Skin of body (tissue), 2 donors: ENCODE data around the gene EFR3B. TPM values are rescaled to one million over a fixed set of nuclear protein-coding genes. Genes with fewer than 3 reads are reported as not detected.

Experiments used
- DNase-seq: peaks from one replicate; lab custom pipeline; 2025; lab: John Stamatoyannopoulos, UW
- total RNA-seq: library from RNA; depleted of rRNA; stranded (reverse); fragments of >200 nt; gene quantifications from one replicate; pipeline ENCODE4 v1.2.3, GENCODE V29; 2014

EFR3B gene
- total RNA-seq, 1 donor from 2014 or later, result 4.9 TPM

DNA sequence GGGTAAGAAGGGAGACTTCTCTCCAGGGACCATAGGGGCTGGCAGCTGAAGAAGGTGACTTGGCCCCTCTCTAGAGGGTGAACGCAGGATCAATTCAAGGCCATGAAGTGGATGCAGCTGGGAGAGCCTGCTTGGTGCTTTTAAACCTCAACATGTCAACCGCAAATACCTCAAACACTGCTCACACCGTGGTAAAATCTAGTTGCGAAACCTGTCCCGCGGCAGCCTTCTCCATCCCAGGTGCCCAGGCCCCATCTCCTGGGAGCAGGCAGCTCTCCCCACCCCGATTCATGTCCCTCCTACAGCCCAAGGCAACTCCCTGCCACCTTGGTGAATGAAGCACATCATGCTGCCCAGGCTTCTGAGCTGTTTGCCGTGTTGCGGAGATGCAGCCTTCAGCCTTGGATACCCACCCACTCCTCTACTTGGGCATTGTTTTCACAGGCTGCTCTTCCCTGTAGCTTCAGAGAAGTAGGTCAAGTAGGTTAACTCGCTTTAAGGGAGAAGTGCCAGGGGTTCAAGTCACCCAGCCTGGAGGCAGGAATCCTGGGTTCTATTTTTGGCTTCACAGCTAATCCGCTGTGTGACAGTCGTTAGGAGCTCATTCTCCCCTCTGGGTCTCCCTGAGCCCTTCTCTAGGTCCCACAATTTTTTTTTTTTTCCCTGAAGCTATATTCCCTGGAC is 6.2 kb upstream of the EFR3B start:
- no peak for DNase-seq

- DNase-seq, result no peak
These were observed 5.7 kb upstream of the EFR3B start for GRCh38 chr2:25036221-25036559.

GRCh38 chr2:25039126-25039525 is 2.8 kb upstream of the EFR3B start:
- no peak for DNase-seq

- no peak for DNase-seq
These were observed 459 bp upstream of the EFR3B start for GRCh38 chr2:25041307-25041927.

GRCh38 chr2:25042321-25043240 is 705 bp downstream of the EFR3B start:
- no peak for DNase-seq

DNA sequence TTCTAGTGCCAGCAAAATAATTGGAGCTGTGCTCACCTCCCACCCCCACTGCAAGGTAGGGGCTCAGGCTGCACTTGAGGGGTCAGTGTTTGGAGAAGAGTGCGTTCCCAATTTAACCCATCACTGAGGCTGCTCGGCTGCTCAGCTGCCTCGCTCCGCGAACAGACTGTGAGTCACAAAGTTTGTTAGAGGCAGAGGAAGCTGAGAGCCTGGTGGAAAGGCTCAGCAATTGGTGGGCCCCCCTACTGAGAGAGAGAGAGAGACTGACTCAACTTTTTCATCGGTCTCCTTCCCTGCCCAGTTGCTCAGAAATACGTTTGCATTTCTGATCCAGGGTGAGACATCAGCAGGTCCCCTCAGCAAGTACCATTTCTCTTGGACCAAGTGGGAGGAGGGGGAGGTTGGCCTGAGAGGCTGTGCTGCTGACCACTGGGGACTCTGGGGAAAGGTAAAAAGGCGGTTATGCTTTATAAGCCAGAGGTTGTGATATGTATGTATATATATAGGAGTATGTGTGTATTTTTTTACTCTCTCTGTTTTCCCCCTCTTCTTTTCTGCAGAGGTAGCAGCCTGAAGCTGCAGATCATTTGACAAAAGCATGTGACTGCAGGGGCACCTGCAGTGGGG is 1.5 kb downstream of the EFR3B start:
- DNase-seq, result no peak

GRCh38 chr2:25044011-25044410 is 2.1 kb downstream of the EFR3B start:
- DNase-seq, result no peak

DNA sequence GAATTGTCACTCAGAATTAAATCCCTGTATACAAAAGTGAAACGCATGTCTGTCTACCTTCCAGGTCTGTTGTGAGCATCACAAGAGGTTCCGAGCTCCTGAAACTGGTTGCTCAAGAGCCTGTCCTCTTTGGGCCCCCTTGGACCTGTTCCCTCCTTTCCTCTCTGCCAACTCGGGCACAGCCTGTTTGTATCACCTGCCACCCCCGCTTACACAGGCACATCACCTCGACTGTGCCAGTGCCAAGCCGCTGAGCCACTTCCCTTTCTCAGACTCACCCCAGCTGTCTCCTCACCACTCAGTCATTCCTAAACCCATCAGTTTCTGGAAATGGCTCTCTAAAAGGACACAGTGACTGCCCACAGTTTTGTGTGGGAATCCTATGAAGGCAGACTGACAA is 3.1 kb downstream of the EFR3B start:
- no peak for DNase-seq

GRCh38 chr2:25049422-25049821 is 7.5 kb downstream of the EFR3B start:
- no peak for DNase-seq

- no peak for DNase-seq
These were observed 8.3 kb downstream of the EFR3B start for GRCh38 chr2:25050128-25050527.

GRCh38 chr2:25053041-25053440 is 11.2 kb downstream of the EFR3B start:
- DNase-seq, result no peak

- DNase-seq, result no peak
These were observed 12.8 kb downstream of the EFR3B start for GRCh38 chr2:25054720-25055119.

DNA sequence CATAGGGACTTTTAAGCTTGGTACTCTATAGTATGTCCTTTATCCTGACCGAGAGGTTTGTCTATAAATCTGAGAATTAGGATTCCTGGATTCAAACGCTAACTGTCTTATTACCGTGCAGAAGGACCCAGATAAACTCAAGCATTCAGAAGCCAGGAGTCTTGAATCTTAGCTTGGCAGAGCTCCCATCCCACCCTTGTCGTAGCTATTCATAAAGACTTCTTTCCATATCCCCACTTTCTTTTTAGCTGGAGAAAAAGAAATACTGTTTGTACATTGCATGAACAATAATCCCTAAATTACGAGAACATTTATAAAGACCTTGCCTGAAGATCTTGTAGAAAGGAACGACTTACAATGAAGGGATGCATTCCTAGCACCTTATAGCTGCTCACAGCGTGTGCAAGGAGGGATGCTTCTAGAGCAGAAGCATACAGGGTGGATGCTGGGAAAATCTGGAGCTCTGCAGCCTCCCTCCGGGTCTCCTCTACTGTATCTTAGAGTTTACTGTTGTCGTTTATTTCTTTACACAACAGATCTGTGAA is 13.6 kb downstream of the EFR3B start:
- no peak for DNase-seq

DNA sequence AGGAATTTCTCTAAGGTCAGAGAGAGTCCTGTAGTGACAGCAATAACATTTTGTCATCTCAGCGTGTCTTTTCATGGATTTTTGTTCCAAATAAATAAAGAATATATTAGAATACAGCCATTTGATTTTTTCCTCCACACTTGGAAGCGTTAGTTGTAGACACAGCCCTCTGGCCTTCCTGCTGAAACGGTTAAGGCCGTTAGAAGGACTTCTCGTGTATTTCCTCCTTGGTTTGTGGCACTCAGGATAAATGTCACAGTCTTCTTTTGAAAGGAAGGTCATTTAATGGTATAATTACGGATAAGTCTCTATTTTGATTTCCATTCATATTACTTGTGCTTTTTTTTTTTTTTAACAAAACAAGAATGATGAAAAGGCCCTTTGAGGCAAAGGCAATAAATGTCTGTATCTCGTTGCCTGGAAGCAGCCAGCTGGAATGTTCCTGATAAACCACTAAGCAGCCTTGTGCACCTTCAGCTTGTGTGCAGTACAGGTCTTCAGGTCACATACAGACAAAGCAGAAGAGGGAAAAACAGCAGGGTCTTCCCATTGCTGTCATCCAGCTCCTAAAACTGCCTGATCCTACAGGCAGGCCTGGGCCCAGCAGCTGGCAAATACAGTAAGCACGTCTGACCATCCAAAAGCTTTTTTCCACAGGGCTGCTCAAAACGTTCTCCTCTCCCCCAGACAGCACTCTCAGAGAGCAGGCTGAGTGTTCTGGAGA is 14.4 kb downstream of the EFR3B start:
- no peak for DNase-seq

GRCh38 chr2:25062511-25062917 is 20.6 kb downstream of the EFR3B start:
- DNase-seq, result peak; percentile 20

DNA sequence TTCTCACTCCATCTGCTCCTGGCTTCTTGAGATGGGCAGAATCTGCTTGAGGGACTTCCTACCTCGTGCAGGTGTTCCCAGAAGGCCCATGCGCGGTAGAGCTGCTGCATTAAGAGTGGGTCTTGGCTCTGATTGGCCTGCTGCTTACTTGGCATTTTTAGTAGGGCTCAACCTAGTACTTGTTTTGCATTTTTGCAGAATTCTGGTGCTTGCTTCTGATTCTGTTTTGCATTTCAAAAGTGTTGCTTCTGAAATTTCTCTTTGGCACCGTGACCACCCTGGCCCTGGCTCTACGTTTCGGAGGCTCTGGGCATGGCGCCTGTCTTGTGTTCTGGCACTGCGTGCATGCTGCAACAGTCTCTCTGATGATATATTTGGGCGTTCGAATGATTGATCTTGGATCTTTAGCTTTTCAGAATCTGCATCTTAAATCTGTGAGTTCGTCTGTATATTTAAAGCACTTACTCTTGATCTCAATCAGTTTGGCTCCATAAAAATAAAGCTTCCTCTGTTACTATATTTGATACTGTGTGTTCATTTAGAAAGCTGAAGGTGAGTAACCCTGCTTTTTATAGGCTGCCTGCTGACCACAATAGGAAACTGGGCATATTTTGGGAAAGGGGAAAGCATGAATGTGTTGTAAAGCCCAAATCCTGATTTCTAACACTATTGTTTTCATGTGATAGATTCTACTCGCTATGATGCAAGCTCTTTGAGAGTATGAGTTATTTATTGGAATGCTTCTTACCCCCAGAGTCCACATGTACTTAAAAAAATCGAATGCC is 22.2 kb downstream of the EFR3B start:
- no peak for DNase-seq

DNA sequence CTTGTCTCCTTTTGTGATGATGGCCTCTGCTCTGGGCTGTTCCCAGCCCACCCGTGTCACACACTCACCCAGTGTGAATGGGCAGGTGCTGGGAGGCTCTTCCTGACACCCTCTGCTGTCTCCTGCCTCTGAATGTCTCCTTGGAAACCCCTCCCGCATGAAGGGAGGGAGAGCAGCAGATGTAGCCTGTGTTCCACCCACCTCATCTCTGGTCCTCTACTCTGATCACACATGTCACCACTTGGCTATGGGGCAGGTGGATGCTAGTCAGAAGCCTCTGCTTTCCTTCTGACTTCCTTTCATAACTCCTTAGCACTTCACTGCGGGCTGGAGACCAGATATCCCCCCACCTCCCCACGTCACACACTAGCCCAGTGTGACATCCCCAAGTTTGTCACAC is 23.9 kb downstream of the EFR3B start:
- no peak for DNase-seq

DNA sequence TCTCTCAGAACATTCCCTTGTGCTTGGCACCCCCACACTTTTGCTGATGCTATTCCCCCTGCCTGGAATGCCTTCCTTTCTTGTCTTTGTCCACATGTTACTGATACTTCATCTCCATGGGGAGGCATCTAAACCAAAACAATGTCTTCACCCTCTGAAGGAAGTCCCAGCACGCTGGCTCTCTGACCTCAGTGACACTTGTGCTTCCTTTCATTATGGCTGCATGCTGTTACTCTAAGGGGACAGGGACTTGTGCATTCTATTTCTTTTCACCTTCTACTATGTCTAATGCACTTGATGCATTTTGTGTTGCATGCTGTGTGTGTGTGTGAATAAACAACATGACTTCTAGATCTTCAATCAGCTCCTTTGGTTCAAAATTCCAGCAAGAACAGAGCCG is 24.6 kb downstream of the EFR3B start:
- DNase-seq, result no peak

DNA sequence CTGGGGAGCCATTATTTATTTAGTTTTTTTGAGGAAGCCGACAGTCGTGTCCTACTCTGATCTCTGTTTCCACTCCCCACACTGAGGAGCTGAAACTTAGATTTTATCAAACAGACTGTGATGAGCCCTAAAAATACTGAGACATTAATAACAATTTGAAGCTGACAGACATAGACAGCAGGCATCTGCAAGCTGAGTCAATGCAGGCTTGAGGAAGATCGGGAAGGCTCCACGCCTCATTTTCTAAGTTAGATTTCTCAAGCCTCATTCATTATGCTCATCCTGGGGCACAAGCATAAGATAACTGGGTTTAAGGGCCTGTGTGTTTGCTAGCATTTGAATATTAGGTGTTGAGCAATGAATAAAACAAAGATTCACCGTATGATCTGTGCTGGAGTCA is 26.3 kb downstream of the EFR3B start:
- DNase-seq, result no peak

DNA sequence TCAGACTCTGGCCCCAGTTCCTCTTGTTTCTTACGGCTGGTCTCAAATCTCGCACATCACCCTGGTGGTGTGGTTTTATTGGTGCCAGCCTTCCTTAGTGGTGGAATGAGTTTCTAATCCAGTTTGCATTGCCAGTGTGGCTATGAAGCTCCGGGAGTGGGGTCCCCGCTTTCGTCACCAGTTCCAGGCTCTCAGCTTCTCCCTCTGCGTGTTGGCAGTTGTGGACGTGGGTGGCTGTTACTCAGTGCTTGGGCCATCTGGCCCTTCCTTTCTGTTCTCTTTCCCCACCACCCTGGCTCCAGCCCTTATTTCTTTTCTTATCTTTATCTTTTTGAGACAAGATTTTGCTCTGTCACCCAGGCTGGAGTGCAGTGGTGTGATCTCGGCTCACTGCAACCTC is 30.1 kb downstream of the EFR3B start:
- no peak for DNase-seq
